ENCODE measurements around the gene SLC38A10.

The SLC38A10 gene

DNA sequence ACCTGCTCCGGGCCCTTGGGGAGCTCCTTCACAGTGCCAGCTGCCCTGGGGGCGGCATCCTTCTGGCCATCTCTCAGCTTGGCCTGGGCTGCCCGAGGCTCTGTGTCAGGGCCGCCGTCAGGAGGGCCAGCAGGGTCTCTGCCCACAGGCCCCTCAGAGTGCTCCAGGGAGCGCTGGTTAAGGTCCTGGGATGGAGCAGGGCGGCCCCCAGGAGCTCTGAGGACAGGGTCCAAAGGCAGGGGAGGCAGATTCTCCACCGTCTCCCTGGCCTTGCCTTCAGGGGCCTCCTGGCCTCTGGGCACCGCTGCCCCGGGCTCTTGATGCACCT, 48.8 kb downstream of the SLC38A10 start:
- Histone ChIP-seq H3K4me2 (ENCODE audit: low read length) (no peak overlapping the region), H3K4me3 (ENCODE audit: low read length) (no peak overlapping the region), H3K9me3 (replicated peaks; ENCODE audit: low read length) (no peaks in the 10 kb centered on the region), H3K36me3 (ENCODE audit: insufficient read depth, low read length) (peaks cover 25% of the 10 kb centered on the region), H3K27me3 (ENCODE audit: control insufficient read depth, insufficient read depth, low read length) (no peaks in the 10 kb centered on the region), H3K4me1 (ENCODE audit: control insufficient read depth, insufficient read depth, low read length) (peaks cover 3% of the 10 kb centered on the region), H3K9ac (ENCODE audit: low read depth, low read length) (no peak overlapping the region)

DNA sequence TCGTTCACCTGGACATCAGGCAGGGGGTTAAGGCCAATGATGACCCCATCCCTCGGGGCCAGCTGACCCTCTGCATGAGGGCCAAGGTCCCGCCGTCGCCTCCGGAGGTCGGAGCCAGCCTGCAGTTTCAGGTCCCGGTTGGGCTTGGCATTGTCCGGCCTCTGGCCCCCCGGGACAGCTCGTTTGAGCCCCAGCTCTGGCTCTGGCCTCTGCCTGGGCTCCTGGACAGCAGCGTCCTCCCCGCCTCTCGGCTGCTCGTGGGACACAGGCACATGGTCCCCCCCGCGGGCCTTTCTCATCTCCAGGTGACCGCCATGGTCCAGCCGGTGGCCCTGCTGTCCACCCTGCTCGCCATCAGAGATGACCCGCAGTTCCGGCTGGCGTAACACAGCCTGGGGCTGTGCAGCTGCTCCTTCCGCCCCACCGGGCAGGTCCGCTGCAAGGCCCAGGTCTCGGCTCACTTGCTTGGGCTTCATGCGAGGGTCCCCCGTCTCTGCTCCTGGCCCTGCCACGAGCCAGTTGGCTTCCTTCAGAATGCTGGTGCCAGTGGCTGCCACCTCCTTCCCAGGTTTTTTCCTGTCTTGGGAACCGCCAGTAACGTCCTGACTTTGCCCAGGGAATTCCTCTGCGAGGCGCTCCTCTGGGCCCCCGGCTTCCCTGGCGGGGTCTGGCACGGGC, 49.3 kb downstream of the SLC38A10 start:
- Histone ChIP-seq H3K4me3 (ENCODE audit: low read length) (no peak overlapping the region), H3K4me2 (ENCODE audit: low read length) (no peak overlapping the region), H3K9ac (ENCODE audit: low read depth, low read length) (no peak overlapping the region), H3K36me3 (ENCODE audit: insufficient read depth, low read length) (peaks cover 25% of the 10 kb centered on the region), H3K9me3 (replicated peaks; ENCODE audit: low read length) (no peaks in the 10 kb centered on the region), H3K27me3 (ENCODE audit: control insufficient read depth, insufficient read depth, low read length) (no peaks in the 10 kb centered on the region), H3K4me1 (ENCODE audit: control insufficient read depth, insufficient read depth, low read length) (peaks cover 6% of the 10 kb centered on the region)

DNA sequence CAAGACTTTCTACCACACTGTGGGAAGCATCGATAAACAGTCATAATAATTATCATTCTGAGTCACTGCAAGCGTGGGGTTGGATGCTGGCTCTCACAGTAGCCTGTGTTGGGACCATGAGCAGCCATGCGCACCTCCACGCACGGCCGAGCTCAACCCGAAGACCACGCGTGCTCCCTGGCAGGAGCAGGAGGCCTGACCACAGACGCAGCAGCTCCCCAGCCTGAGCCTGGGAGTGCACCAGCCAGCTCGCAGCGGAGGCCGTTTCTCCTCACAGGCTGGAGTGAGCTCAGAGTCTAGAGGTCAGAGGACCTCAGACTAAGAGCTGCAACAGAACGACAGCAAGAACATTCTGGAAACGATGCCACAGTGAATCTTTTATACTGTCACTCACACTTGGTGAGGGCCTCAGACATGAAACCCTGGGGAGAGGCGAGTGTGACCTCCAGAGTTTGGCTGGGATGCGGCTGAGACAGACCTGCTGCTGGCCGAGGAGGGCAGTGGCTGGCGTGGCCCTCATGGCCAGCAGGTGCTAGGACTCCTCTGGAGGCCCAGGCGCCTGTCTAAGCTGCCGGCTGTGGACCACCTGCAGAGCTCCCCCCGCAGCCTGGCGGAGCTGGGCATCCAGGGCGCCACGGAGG, 50.0 kb downstream of the SLC38A10 start:
- Histone ChIP-seq H3K4me1 (ENCODE audit: control insufficient read depth, insufficient read depth, low read length) (peaks cover 13% of the 10 kb centered on the region), H3K27me3 (ENCODE audit: control insufficient read depth, insufficient read depth, low read length) (no peaks in the 10 kb centered on the region), H3K9ac (ENCODE audit: low read depth, low read length) (no peak overlapping the region), H3K4me3 (ENCODE audit: low read length) (no peak overlapping the region), H3K9me3 (replicated peaks; ENCODE audit: low read length) (no peaks in the 10 kb centered on the region), H3K4me2 (ENCODE audit: low read length) (no peak overlapping the region), H3K36me3 (ENCODE audit: insufficient read depth, low read length) (peaks cover 20% of the 10 kb centered on the region)

DNA sequence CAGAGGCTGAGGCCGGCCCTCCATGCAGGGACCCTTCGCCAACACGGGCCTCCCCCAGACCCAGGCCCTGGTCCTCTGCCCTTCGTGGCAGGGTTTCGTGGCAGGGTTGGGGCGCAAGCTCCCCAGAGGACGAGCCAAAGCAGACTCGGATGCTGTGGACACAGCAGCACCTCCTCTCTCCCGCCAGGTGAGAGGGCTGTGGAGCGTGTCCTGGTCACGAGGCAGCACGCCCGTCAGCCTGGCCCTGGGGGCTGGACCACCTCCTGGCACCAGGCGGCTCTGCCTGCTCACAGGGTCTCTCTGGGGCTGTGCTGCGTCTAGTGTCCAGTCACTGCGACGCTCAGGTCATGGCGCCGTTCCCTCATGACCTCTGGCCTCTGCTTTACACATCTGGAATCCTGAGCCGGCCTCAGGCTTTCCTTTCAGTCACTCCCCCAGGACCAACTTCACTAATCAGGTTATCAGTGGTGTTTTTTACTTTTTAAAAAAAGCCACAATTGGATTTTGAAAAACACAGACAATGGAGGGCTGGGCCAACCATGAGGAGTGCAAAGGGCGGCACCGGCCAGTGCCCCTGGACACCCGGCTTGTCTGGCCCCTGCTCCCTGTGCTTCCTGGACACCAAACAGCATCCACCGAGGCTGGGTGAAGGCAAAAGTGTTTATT, 50.6 kb downstream of the SLC38A10 start:
- Histone ChIP-seq H3K4me1 (ENCODE audit: control insufficient read depth, insufficient read depth, low read length) (peaks cover 16% of the 10 kb centered on the region), H3K9me3 (replicated peaks; ENCODE audit: low read length) (no peaks in the 10 kb centered on the region), H3K9ac (ENCODE audit: low read depth, low read length) (no peak overlapping the region), H3K4me2 (ENCODE audit: low read length) (no peak overlapping the region), H3K36me3 (ENCODE audit: insufficient read depth, low read length) (peaks cover 14% of the 10 kb centered on the region), H3K27me3 (ENCODE audit: control insufficient read depth, insufficient read depth, low read length) (no peaks in the 10 kb centered on the region), H3K4me3 (ENCODE audit: low read length) (no peak overlapping the region)

DNA sequence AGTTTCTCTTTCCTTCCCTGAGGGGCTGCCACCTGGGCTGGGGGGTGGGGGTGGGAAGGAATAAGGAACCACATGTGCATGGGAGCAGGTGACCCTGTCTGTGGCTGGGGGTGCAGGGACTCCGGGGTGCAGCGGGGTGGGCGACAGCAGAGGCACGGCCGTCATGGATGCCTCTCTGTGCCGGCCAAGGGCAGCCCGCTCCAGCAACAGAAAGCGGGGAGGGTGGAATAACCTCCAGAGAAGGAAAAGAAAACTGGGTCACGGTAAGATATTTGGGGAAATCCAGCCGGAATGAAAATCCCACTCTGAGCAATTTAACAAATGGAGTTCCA, 51.8 kb downstream of the SLC38A10 start:
- Histone ChIP-seq H3K4me1 (ENCODE audit: control insufficient read depth, insufficient read depth, low read length) (peaks cover 16% of the 10 kb centered on the region), H3K4me3 (ENCODE audit: low read length) (no peak overlapping the region), H3K36me3 (ENCODE audit: insufficient read depth, low read length) (peaks cover 12% of the 10 kb centered on the region), H3K9ac (ENCODE audit: low read depth, low read length) (no peak overlapping the region), H3K27me3 (ENCODE audit: control insufficient read depth, insufficient read depth, low read length) (no peaks in the 10 kb centered on the region), H3K9me3 (replicated peaks; ENCODE audit: low read length) (no peaks in the 10 kb centered on the region), H3K4me2 (ENCODE audit: low read length) (no peak overlapping the region)

DNA sequence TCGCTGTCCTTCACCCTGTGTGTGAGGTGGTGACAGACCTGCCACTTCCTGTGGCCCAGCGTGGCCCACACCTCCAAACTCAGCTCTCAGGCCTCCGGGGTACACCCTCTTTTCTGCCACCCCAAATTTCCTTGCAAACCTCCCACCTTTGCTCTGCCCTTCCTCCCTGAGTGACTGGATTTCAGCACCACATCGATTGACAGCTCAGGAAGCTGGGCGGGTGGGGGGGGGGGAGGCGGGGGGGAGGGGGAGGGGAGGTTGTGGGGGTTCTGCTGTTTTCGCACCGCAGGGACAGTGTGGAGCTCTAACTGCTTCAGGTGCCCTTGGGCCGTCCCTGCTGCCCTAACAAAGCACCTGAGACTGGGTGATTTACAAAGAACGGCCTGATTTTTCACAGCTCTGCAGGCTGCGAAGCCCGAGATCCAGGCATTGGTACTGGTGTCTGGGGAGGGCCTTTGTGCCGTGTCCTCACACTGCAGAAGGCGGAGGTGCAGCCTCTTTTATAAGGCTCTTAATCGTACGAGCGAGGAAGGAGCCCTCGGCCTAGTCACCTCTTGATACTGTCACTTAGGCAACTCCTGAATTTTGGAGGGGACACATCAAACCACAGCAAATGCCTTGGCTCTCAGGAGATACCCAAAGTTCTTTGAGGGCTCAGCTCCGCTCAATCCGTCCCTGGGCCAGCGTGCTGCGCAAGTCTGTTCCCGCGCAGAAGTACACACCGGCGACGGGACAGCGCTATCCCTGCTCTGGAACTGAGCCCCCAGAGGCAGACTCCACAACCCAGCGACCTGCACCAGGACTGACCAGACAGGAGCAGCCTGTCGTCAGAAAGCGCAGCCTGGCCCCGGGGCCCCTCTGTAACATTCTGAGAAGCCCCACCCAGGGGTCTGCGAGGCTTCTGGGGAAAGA, 52.4 kb downstream of the SLC38A10 start:
- H3K4me2 ChIP-seq (ENCODE audit: low read length) = no peak overlapping the region
- H3K4me3 ChIP-seq (ENCODE audit: low read length) = no peak overlapping the region
- H3K9ac ChIP-seq (ENCODE audit: low read depth, low read length) = no peak overlapping the region
- H3K36me3 ChIP-seq (ENCODE audit: insufficient read depth, low read length) = peaks cover 12% of the 10 kb centered on the region
- no peaks in the 10 kb centered on the region for H3K9me3 ChIP-seq (replicated peaks; ENCODE audit: low read length)
- peaks cover 21% of the 10 kb centered on the region for H3K4me1 ChIP-seq (ENCODE audit: control insufficient read depth, insufficient read depth, low read length)
- no peaks in the 10 kb centered on the region for H3K27me3 ChIP-seq (ENCODE audit: control insufficient read depth, insufficient read depth, low read length)

DNA sequence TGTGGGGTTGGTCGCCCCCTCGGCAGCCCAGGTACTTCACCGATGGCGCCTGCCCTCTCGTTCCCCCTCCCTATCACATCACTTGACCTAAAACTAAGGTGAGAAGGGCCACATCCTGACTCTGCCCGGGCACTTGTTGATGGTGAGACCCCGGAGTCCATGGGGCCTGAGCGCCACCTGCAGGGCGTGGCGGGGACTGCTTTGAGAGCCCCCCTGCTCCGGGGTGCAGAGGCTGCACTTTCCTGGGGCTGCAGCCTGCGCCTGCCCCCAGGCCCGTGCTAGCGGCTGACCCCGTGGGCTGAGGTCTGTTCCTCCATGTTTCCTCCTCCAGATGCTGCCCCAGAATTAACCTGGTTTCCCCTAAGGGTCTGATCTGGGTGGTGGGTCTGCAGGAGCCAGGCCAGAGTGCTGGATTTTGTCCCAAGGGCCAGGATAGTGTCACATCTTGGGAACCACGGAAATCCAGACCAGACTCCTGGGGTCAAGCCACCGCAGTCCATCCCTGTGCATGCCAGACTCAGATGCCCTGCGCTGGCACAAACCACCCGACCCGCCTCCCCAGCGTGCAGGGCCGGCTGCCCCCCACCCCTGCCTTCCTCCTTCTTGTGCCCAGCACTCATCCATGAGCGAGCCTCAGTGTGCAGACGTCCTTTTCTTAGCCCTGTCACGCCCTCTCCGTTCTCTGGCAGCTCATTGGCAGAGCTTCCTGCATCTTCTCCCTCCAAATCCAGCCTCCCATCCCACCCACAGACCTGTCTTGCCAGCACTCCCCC, 53.3 kb downstream of the SLC38A10 start:
- Histone ChIP-seq H3K27me3 (ENCODE audit: control insufficient read depth, insufficient read depth, low read length) (no peaks in the 10 kb centered on the region), H3K9ac (ENCODE audit: low read depth, low read length) (no peak overlapping the region), H3K9me3 (replicated peaks; ENCODE audit: low read length) (no peaks in the 10 kb centered on the region), H3K36me3 (ENCODE audit: insufficient read depth, low read length) (peaks cover 12% of the 10 kb centered on the region), H3K4me2 (ENCODE audit: low read length) (no peak overlapping the region), H3K4me3 (ENCODE audit: low read length) (no peak overlapping the region), H3K4me1 (ENCODE audit: control insufficient read depth, insufficient read depth, low read length) (peaks cover 25% of the 10 kb centered on the region)

DNA sequence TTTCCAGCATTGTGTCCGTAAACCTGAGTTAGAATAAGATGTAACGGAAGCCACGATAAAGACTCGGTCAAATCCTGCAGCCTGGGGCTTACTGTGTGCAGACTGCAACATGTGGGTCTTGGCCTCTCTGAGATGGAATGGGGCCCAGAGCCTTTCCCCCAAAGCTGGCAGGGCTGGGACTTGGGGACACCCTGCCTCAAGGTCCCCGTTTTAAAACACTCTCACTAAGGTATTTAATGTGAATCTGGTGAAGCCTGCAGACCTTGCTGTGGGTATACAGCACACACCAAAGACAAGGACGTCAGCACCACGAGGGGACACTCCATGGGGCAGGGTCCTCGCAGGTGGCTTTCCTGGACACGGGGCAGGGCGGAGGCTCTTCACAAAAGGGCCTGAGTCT, 53.9 kb downstream of the SLC38A10 start:
- Histone ChIP-seq H3K27me3 (ENCODE audit: control insufficient read depth, insufficient read depth, low read length) (no peaks in the 10 kb centered on the region), H3K4me2 (ENCODE audit: low read length) (no peak overlapping the region), H3K4me3 (ENCODE audit: low read length) (no peak overlapping the region), H3K36me3 (ENCODE audit: insufficient read depth, low read length) (peaks cover 12% of the 10 kb centered on the region), H3K9ac (ENCODE audit: low read depth, low read length) (no peak overlapping the region), H3K4me1 (ENCODE audit: control insufficient read depth, insufficient read depth, low read length) (peaks cover 25% of the 10 kb centered on the region), H3K9me3 (replicated peaks; ENCODE audit: low read length) (no peaks in the 10 kb centered on the region)

DNA sequence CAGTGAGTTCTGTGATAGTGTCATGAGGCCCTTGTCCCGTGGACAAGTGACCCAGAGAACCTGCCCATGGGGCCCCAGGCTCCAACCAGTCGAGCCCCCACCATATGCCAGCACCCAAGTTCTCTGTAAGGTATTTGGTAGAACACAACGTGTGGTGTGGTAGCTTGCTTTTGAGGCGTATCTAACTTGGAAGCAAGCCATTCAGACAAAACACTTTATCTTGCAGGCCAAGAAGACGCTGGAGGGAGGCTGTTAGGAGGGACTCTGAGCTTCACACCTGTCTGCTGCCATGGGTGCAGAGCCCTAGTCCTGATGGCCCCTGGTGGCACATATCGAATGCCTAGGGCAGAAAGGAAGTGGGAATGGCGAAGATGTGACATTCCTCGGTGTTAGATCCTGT, 54.3 kb downstream of the SLC38A10 start:
- H3K9me3 ChIP-seq (replicated peaks; ENCODE audit: low read length) = no peaks in the 10 kb centered on the region
- no peak overlapping the region for H3K9ac ChIP-seq (ENCODE audit: low read depth, low read length)
- H3K36me3 ChIP-seq (ENCODE audit: insufficient read depth, low read length) = peaks cover 12% of the 10 kb centered on the region
- peak overlapping the region; percentile 100 for H3K4me2 ChIP-seq (ENCODE audit: low read length)
- peak overlapping the region; percentile 83 for H3K4me3 ChIP-seq (ENCODE audit: low read length)
- no peaks in the 10 kb centered on the region for H3K27me3 ChIP-seq (ENCODE audit: control insufficient read depth, insufficient read depth, low read length)
- peaks cover 25% of the 10 kb centered on the region for H3K4me1 ChIP-seq (ENCODE audit: control insufficient read depth, insufficient read depth, low read length)

DNA sequence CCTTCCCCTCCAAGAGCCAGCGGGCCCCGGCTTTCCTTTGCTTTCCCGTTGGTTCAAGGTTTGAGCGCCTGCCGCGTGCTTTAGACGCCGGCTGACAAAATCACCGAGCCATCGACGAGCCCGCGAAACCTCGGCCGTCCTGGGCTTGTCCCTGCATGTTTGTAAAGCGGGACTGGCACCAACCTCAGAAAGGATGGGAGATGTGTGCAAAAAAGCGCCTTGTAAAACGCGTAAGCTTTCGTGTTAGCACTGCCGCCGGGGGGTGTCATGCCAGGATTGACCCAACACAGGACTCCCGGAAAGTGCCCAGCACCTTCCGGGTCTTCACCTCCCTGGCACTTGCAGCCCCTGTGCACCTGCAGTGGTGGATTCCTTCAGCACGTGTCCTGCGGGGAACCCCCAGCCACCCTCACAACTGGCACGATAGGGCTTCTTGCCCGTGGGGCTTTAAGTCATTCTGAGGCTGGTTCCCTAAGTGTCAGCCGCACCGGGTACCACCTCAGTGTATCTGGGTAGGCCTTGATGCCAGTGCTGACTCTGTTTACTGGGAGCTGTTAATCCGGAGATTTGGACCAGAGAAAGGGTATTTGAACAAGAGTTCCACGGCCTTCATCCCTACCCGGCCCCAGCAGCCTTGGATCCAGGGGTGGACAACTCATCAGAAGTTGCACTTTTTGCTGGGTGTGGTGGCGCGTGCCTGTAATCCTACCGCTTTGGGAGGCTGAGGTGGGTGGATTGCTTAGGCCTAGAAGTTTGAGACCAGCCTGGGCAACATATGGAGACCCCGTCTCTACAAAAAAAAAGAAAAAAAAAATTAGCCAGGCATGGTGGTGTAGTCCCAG, 55.2 kb downstream of the SLC38A10 start:
- H3K4me1 ChIP-seq (ENCODE audit: control insufficient read depth, insufficient read depth, low read length) = peaks cover 22% of the 10 kb centered on the region
- H3K9ac ChIP-seq (ENCODE audit: low read depth, low read length) = peak overlapping the region; percentile 89
- H3K4me2 ChIP-seq (ENCODE audit: low read length) = peak overlapping the region; percentile 100
- peak overlapping the region; percentile 83 for H3K4me3 ChIP-seq (ENCODE audit: low read length)
- H3K27me3 ChIP-seq (ENCODE audit: control insufficient read depth, insufficient read depth, low read length) = no peaks in the 10 kb centered on the region
- H3K36me3 ChIP-seq (ENCODE audit: insufficient read depth, low read length) = peaks cover 12% of the 10 kb centered on the region
- H3K9me3 ChIP-seq (replicated peaks; ENCODE audit: low read length) = no peaks in the 10 kb centered on the region
